ENCODE results near the gene TMED10. TPM values are rescaled to one million over a fixed set of nuclear protein-coding genes. Genes with fewer than 3 reads are reported as not detected.
A peak's percentile ranks its signal among the peaks of the same experiment; 100 is the strongest.
"Not testable (repeated sequence)": the region's sequence is repeated elsewhere in the genome, so short reads cannot be mapped to it uniquely, and the experiment has no call there.

TMED10 gene
- total RNA-seq, 1 donor from 2014 or later = 122 TPM

DNA sequence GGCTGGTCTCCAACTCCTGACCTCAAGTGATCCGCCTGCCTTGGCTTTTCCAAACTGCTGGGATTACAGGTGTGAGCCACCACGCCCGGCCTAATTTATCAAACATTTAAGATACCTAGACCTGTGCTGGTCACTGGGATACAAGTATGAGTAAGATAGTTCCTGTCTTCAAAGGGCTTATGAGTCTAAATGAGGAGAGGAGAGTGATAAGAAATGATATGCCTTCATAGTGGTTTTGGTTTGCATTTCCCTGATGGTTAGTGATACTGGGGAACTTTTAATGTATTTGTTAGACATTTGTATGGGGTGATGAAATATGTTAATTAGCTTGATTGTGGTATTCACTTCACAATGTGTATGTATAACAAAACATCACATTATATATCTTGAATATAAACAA lies 21.2 kb downstream of the TMED10 start:
- no peak for TF ChIP-seq CTCF (conservative IDR thresholded peaks at IDR 0.05; ENCODE audit: low read depth, low read length)
- H3K4me3 ChIP-seq (ENCODE audit: low read depth, low read length) = no peak overlapping the region
- no peak for DNase-seq (ENCODE audit: low read depth)

DNA sequence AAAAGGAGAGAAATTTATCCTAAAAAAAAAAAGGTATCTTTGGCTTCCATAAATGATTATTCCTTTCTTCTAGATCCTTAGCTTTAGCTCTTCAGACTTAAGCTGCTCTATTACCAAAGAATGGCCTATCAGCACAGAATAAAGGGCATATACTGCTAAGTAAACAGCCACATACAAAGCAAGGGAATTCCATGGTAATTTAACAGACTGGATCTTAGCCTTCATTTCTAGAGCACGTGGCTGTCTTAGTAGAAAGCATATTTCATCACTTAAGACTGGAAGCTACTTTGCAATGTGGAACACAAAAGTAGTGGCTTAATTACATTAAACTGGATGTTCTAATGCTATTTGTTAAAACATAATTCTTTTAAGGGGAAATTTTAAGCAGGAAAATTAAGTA lies 23.1 kb downstream of the TMED10 start:
- TF ChIP-seq CTCF (conservative IDR thresholded peaks at IDR 0.05; ENCODE audit: low read depth, low read length) = no peak

DNA sequence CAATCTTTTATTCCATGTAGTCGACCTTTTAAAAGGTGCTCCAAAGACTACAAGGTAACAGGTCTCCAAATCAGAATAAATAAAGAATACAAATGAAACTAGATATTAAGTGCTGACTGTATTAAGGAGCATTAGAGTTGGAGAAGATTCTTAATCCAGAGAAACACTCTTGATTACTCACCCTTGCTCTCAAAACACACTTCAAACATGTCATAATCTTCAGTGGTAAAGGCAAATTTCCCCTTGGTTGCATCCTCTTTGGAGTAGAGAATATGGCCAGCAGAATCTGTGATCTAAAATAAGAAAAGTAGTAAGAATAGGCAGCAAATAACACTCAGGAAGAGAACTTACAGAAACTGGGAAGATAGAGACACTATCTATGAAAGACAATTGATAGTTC lies 24.6 kb downstream of the TMED10 start:
- no peak for TF ChIP-seq CTCF (conservative IDR thresholded peaks at IDR 0.05; ENCODE audit: low read depth, low read length)
- no peak for DNase-seq (ENCODE audit: low read depth)
- H3K4me3 ChIP-seq (ENCODE audit: low read depth, low read length) = no peak overlapping the region

More for the DNA sequence above, 23.1 kb downstream of the TMED10 start:
- no peak overlapping the region for H3K4me3 ChIP-seq (ENCODE audit: low read depth, low read length)
- no peak for DNase-seq (ENCODE audit: low read depth)

GRCh38 chr14:75150637-75151036 lies 25.8 kb downstream of the TMED10 start:
- DNase-seq (ENCODE audit: low read depth); H3K4me3 ChIP-seq (ENCODE audit: low read depth, low read length): not testable (repeated sequence)

- H3K4me3 ChIP-seq (ENCODE audit: low read depth, low read length) = no peak overlapping the region
- DNase-seq (ENCODE audit: low read depth) = no peak
- TF ChIP-seq CTCF (conservative IDR thresholded peaks at IDR 0.05; ENCODE audit: low read depth, low read length) = no peak
Measured at GRCh38 chr14:75150150-75150549, 26.3 kb downstream of the TMED10 start.

GRCh38 chr14:75147423-75148071 lies 28.9 kb downstream of the TMED10 start:
- H3K4me3 ChIP-seq (ENCODE audit: low read depth, low read length) = no peak overlapping the region
- DNase-seq (ENCODE audit: low read depth) = no peak
- TF ChIP-seq CTCF (conservative IDR thresholded peaks at IDR 0.05; ENCODE audit: low read depth, low read length) = peak; percentile 53

GRCh38 chr14:75144944-75145343 lies 31.5 kb downstream of the TMED10 start:
- DNase-seq (ENCODE audit: low read depth) = no peak
- no peak for TF ChIP-seq CTCF (conservative IDR thresholded peaks at IDR 0.05; ENCODE audit: low read depth, low read length)
- H3K4me3 ChIP-seq (ENCODE audit: low read depth, low read length) = no peak overlapping the region

Data from epithelial cell of proximal tubule (primary cell).